LoVo (cell line): ENCODE measurements around the gene ARL2.
"Not testable (repeated sequence)": the region's sequence is repeated elsewhere in the genome, so short reads cannot be mapped to it uniquely, and the experiment has no call there.

Experiments used
- DNase-seq: peaks from one replicate; pipeline ENCODE4 v3.0.0-alpha.2; 2016; ENCODE audit warnings: low spot score

ARL2 gene

DNA sequence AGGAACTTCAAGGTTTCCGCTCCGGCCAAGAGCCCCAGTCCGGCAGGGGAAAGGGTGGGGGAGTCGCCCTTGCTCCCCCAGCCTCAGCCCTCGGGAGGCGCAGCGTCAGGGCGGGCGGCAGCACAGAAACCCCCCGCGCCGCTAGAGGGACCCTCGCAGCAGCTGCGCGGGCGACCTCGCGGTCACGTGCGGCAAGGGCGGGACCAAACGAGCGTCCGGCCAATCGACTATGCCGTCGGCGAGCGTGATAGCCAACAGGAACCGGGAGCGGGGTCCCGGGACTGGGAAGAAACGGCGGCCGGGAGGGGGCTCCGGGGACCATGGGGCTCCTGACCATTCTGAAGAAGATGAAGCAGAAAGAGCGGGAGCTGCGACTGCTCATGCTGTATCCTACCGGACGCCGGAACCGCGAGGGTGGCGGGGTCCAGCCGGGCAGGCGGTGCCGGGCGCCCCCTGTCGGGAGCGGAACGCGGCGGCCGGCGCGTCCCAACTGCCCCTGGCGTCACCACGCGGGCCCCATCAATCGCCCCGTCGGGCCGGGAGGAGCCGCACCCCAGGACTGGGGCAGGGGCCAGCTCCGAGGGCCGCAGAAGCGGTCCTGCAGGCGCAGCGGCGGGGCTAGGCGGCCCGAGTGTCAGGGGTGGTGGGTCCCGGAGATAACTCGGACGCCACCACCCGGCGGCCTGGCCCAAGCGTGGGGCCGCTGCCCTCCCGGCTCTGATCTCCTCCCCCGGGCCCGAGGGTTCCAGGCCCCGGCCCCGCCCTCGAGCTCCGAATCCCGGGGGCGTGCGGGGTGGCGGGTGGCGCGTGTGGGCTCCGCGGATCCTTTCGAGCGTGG, at the start of gene ARL2:
TSS of gene ARL2 (plus strand) at position 273 of the 838 bp plus-strand sequence. CDS start at position 321, 48 bp downstream.
- DNase-seq, result peak; percentile 89

- DNase-seq, result no peak
These were observed 46.6 kb upstream of the ARL2 start for GRCh38 chr11:64967375-64967774.

DNA sequence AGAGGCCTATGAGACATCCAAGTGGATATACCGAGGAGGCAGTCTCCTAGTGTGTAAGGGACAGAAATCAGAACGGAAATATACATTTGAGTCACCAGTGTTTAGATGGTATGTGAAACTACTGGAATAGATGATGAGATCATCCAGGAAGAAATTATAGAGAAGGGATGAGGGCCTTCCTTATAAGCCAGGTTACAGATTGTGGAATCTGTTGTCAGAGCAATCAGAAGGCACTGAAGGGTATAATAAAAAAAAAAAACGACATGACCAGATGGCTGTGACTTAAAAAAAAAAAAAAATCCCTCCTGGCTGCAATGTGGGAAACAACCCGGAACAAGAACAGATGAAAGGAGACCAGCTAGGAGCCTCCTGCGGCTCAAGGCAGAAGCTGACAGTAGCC, 44.8 kb upstream of the ARL2 start:
- peak; percentile 27 for DNase-seq

GRCh38 chr11:64970731-64971151, 43.2 kb upstream of the ARL2 start:
- peak; percentile 50 for DNase-seq

DNA sequence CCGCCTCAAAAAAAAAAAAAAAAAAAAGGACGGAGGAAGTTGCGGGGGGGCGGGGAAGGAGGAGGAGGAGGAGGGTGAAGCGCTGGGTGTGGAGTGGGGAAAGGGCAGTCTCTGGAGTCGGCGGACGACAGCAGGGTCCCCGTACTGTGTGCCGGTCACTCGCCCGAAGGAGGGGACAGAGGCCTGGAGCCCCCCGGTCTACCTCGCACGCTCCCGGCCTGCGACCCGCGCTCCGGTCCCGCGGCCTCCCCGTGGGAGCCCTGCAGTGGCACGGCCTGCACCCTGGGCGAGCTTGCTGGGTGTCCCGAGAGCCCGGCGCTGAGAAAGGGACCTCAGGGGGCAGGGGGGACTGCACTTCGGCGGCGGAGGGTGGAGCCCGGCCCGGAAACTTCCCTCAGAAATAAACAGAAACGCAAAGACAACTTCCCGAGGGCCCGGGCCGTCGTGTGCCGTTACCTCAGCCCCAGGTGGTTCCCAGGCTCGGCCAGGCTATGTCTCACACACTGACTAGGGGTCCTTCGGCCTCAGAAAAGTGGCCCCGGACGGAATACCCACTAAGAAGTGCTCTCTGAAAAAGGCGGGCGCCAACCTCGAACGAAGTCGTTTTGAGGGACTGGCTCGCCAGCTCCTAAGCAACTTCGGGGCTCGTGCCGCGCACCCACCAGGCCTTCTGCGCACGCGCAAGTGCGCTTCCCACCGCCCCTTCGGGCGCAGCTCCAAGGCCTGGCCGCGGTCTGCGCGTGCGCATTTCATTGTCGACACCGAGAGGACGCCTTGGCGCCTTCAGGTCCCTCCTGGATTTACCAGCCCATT, 42.3 kb upstream of the ARL2 start, which contains the start of gene MAJIN:
TSS of gene MAJIN (minus strand) at position 688 of the 813 bp plus-strand sequence. CDS start 12,703 bp downstream, outside the sequence.
- no peak for DNase-seq

DNA sequence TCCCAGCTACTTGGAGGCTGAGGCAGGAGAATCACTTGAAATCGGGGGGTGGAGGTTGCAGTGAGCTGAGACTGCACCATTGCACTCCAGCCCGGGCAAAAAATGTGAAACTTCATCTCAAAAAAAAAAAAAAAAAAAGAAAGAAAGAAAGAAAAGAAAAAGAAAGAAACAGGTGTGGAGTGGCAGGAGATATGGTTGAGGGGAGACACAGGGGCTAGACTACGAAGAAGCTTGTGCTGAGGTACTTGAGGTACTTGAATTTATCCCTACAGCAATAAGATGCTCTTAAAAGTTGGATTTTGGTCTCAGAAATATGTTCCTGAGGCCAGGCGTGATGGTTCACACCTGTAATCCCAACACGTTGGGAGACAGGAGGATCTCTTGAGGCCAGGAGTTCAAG, 39.8 kb upstream of the ARL2 start:
- no peak for DNase-seq

GRCh38 chr11:64976651-64977050, 37.3 kb upstream of the ARL2 start:
- DNase-seq, result no peak

DNA sequence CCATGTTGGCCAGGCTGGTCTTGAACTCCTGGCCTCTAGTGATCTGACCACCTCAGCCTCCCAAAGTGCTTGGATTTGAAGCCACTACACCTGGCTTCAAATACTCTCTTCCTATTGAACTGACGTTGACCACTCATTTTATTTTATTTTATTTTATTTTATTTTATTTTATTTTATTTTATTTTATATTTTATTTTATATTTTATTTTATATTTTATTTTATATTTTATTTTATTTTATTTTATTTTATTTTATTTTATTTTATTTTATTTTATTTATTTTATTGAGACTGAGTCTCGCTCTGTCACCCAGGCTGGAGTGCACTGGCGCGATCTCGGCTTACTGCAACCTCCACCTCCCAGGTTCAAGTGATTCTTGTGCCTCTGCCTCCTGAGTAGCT, 30.6 kb upstream of the ARL2 start:
- not testable (repeated sequence) for DNase-seq

DNA sequence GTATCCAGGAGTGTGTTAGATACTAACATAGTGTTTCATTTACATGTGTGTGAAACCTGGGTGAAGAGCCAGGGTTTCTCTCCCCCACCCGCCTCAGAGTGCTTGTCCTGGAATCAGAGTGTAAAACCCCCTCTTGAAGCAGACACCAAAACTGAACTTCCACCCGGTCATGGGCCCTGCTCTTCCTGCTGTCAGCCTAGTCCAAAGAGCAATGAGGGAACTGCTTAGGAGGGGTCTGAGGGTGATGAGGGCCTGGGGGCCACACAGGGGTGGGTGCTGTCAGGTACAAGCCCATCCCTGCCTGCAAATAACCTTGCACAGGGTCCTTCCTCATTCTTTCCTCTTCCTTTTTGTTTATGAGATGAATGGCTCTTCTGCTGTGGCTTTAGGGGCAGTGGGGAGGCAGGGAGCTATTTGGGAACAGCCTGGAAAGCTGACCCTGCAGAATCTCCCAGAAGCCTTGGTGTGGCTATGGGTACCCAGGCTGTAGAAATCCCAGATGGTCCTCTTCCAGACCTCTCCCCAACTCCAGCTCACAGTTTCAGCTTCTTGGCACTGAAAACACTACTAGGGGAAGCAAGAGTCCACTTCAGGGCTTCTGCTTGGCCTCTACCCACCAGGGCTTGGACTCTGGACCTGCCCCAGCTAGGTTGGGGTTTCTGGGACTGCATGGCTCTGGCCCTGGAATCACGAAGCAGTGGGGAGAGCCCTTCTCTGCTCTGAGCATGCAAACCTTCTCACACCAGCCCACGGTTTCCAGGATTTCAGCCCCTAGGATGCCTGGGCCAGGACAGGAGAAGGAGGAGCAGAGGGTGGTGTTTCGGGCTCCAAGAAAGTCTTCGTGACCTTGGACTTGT, 25.7 kb upstream of the ARL2 start:
- DNase-seq, result no peak

GRCh38 chr11:64989416-64989815, 24.5 kb upstream of the ARL2 start:
- DNase-seq, result no peak

DNA sequence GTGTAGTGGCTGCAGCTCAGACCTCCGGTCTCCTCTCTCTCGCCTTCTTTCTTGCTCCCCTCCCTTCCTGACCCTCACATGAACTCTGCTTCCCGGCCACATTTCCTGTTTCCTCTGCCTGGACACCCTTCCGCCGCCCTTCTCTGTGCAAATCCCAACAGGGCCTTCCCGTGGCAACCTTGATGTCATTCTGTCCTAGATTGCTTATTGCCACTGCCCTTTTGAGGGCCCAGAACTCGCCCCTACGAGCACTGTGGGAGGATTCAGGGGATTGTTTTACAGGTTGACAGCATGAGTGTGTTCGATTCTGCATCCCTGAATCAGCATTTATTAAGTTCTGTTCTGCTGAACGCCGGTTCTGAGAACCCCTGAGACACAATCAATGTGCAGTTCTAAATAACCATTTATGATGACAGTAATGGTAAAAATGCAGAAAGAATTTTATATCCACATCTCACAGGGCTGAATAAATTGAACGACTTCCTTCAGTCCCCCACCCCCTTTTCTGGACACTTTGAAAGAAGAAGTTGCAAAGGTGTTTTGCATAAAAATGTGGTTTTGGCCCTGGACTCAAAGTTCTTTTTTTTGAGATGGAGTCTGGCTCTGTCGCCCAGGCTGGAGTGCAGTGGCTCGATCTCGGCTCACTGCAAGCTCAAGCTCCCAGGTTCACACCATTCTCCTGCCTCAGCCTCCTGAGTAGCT, 23.6 kb upstream of the ARL2 start:
- no peak for DNase-seq

GRCh38 chr11:64994318-64994717, 19.6 kb upstream of the ARL2 start:
- no peak for DNase-seq

- peak; percentile 1 for DNase-seq
These were observed 17.6 kb upstream of the ARL2 start for GRCh38 chr11:64996327-64996709.

GRCh38 chr11:64996710-64997380, 17.1 kb upstream of the ARL2 start, which contains the start of gene BATF2:
TSS of gene BATF2 (minus strand) at chr11:64996971. CDS start at chr11:64996914, 57 bp downstream.
- DNase-seq, result peak; percentile 77

GRCh38 chr11:64998141-64998540, 15.8 kb upstream of the ARL2 start:
- DNase-seq, result peak; percentile 21

GRCh38 chr11:64998690-64999431, 15.1 kb upstream of the ARL2 start:
- DNase-seq, result peak; percentile 83

GRCh38 chr11:64999478-64999877, 14.5 kb upstream of the ARL2 start:
- DNase-seq, result no peak

DNA sequence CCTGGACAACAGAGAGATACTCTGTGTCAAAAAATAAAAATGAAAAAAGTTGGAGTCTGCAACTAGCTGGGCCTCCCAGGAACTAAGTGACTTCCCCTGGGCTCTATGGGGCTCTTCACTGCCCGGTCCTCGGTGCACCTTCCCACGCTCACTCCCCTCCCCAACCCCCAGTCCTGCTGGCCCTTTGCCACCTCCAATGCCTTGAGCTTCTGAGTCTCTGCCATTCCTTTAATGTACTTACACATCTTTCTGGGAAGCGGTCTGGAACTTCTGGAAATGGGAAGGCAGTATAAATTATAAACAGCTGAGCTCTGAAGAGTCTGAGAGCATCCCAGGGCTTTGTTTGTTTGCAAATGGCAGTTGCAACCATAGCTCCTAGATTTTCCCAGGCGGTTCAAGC, 11.3 kb upstream of the ARL2 start:
- no peak for DNase-seq

DNA sequence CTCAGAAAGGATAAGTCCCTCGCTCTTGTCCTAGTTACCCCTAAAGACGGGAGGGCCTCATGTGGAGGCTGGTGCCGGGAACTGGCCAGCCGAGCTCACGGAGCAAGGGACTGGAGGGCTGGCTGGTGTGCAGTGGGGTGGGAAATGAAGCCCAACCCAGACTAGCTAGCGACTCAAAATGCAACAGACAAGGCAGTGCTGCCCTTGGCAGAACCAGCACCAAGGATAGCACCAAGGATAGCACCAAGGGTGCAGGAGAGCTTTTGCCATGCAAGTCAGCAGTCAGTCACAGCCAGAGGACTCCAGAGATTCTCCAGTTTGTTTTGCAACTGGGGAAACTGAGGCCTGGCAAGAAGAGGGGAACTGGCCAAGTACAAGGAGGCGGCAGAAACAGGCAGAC, 10.7 kb upstream of the ARL2 start:
- DNase-seq, result no peak

DNA sequence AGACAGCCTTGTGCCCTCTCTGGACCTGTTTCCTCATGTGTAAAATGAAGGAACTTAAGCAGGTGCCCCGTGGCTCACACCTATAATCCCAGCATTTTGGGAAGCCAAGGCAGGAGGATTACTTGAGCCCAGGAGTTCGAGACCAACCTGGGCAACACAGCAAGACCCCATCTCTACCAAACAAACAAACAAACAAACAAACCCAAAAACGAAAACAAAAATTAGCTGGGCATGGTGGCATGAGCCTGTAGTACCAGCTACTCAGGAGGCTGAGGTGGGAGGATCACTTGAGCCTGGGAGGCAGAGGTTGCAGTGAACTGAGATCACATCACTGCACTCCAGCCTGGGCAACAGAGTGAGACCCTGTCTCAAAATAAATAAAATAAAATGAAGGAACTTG, 10.0 kb upstream of the ARL2 start:
- not testable (repeated sequence) for DNase-seq
